OCI-LY1 (cell line): ENCODE data around the gene BTBD16.

Experiments used
- H2AFZ ChIP-seq: fragments of 200-600 bp; sonication (generic), shearing (Covaris generic); 2 replicates; pipeline ENCODE4 v1.6.0; 2014; ENCODE audit warnings: antibody characterized with exemption, mild to moderate bottlenecking, low read length
- H3F3A ChIP-seq: fragments of 200-600 bp; sonication (generic), shearing (Covaris generic); 2 replicates; pipeline ENCODE4 v1.6.0; 2014; ENCODE audit warnings: mild to moderate bottlenecking, antibody characterized with exemption, low read length, moderate library complexity; ENCODE audit not compliant: insufficient read depth
- H3K27ac ChIP-seq: fragments of 200-600 bp; sonication (generic); 2 replicates; pipeline ENCODE4 v1.5.1; 2014; ENCODE audit warnings: low read length, mixed run types, mild to moderate bottlenecking, low read depth; ENCODE audit not compliant: poor library complexity, severe bottlenecking
- H3K27me3 ChIP-seq: fragments of 200-600 bp; sonication (generic); 2 replicates; pipeline ENCODE4 v1.6.0; 2014; ENCODE audit warnings: antibody characterized with exemption, mild to moderate bottlenecking, low read length, moderate library complexity; ENCODE audit not compliant: insufficient read depth
- H3K36me3 ChIP-seq: fragments of 200-600 bp; sonication (generic); 2 replicates; pipeline ENCODE4 v1.6.1; 2014; ENCODE audit warnings: mild to moderate bottlenecking, antibody characterized with exemption, low read length, moderate library complexity, mixed read lengths; ENCODE audit not compliant: insufficient read depth
- H3K4me1 ChIP-seq: fragments of 200-600 bp; sonication (generic); 2 replicates; pipeline ENCODE4 v1.5.1; 2014; ENCODE audit warnings: mild to moderate bottlenecking, low read length, moderate library complexity; ENCODE audit not compliant: insufficient read depth, severe bottlenecking
- H3K4me2 ChIP-seq: fragments of 200-600 bp; sonication (generic), shearing (Covaris generic); 2 replicates; pipeline ENCODE4 v1.6.1; 2014; ENCODE audit warnings: low read length
- H3K4me3 ChIP-seq: fragments of 200-600 bp; sonication (generic); 2 replicates; pipeline ENCODE4 v1.5.1; 2014; ENCODE audit warnings: low read length, low read depth, mild to moderate bottlenecking, mixed read lengths; ENCODE audit not compliant: poor library complexity, severe bottlenecking
- H3K79me2 ChIP-seq: fragments of 200-600 bp; shearing (Covaris generic); 2 replicates; pipeline ENCODE4 v1.6.1; 2016; ENCODE audit warnings: mixed run types, low read length, mixed read lengths; ENCODE audit not compliant: insufficient read depth
- H3K9ac ChIP-seq: fragments of 200-600 bp; sonication (generic), shearing (Covaris generic); 2 replicates; pipeline ENCODE4 v1.6.1; 2014; ENCODE audit warnings: mild to moderate bottlenecking, low read length, mixed read lengths
- H3K9me2 ChIP-seq: fragments of 200-600 bp; sonication (generic), shearing (Covaris generic); 2 replicates; pipeline ENCODE4 v1.6.1; 2014; ENCODE audit warnings: low read depth, mild to moderate bottlenecking, low read length, mixed read lengths
- H3K9me3 ChIP-seq: fragments of 200-600 bp; shearing (Covaris generic); 2 replicates; pipeline ENCODE4 v1.6.1; 2014; ENCODE audit warnings: low read length, mixed read lengths
- H4K20me1 ChIP-seq: fragments of 200-600 bp; sonication (generic), shearing (Covaris generic); 2 replicates; pipeline ENCODE4 v1.6.0; 2016; ENCODE audit warnings: mild to moderate bottlenecking, low read length; ENCODE audit not compliant: insufficient read depth
- CTCF ChIP-seq: fragments of 200-600 bp; sonication (generic), shearing (Covaris generic); IDR thresholded peaks from 2 replicates; pipeline ENCODE4 v1.5.1; 2017; ENCODE audit warnings: mild to moderate bottlenecking, antibody characterized with exemption, low read length, moderate library complexity, mixed read lengths
- EZH2 ChIP-seq: fragments of 200-600 bp; sonication (generic), shearing (Covaris generic); IDR thresholded peaks from 2 replicates; pipeline ENCODE4 v1.8.0; 2017; ENCODE audit warnings: borderline replicate concordance, mixed run types, mild to moderate bottlenecking, antibody characterized with exemption, low read length, moderate library complexity, mixed read lengths

Gene BTBD16

GRCh38 chr10:122254831-122255230 lies 16.3 kb upstream of the BTBD16 start:
- Histone ChIP-seq H3K79me2 (no peaks in the 10 kb centered on the region), H4K20me1 (no peaks in the 10 kb centered on the region), H3K4me3 (no peak overlapping the region), H3K9me3 (no peaks in the 10 kb centered on the region), H2AFZ (no peak overlapping the region), H3K36me3 (no peaks in the 10 kb centered on the region), H3K4me2 (no peak overlapping the region), H3K9me2 (no peaks in the 10 kb centered on the region), H3K27ac (no peak overlapping the region), H3K9ac (no peak overlapping the region), H3K4me1 (no peaks in the 10 kb centered on the region), H3F3A (no peaks in the 10 kb centered on the region), H3K27me3 (no peaks in the 10 kb centered on the region)
- TF ChIP-seq EZH2 (no peak), CTCF (no peak)

- no peaks in the 10 kb centered on the region for H3K9me3 ChIP-seq
- H4K20me1 ChIP-seq = no peaks in the 10 kb centered on the region
- no peaks in the 10 kb centered on the region for H3K36me3 ChIP-seq
- no peaks in the 10 kb centered on the region for H3K4me1 ChIP-seq
- no peaks in the 10 kb centered on the region for H3K27me3 ChIP-seq
- no peak overlapping the region for H3K4me2 ChIP-seq
- no peak overlapping the region for H2AFZ ChIP-seq
- no peak for TF ChIP-seq EZH2
- TF ChIP-seq CTCF = no peak
- no peak overlapping the region for H3K9ac ChIP-seq
- H3K79me2 ChIP-seq = no peaks in the 10 kb centered on the region
- no peaks in the 10 kb centered on the region for H3K9me2 ChIP-seq
- H3K27ac ChIP-seq = no peak overlapping the region
- no peak overlapping the region for H3K4me3 ChIP-seq
- H3F3A ChIP-seq = no peaks in the 10 kb centered on the region
Observed at GRCh38 chr10:122255509-122256301, 15.4 kb upstream of the BTBD16 start.

- Histone ChIP-seq H3K4me1 (no peaks in the 10 kb centered on the region), H3K79me2 (no peaks in the 10 kb centered on the region), H3K9me3 (no peaks in the 10 kb centered on the region), H2AFZ (no peak overlapping the region), H3K27ac (no peak overlapping the region), H3K4me2 (no peak overlapping the region), H3K4me3 (no peak overlapping the region), H3K36me3 (no peaks in the 10 kb centered on the region), H3K9me2 (no peaks in the 10 kb centered on the region), H3F3A (no peaks in the 10 kb centered on the region), H3K27me3 (no peaks in the 10 kb centered on the region), H3K9ac (no peak overlapping the region), H4K20me1 (no peaks in the 10 kb centered on the region)
- TF ChIP-seq CTCF = no peak
- no peak for TF ChIP-seq EZH2
Observed at GRCh38 chr10:122257041-122257440, 14.1 kb upstream of the BTBD16 start.
